ENCODE measurements around the gene COL18A1. TPM values are rescaled to one million over a fixed set of nuclear protein-coding genes. Genes with fewer than 3 reads are reported as not detected.

The COL18A1 gene
- total and polyA plus RNA-seq, 7 experiments from 2014 or later, result 7.0 to 89.8 (median 15.4) TPM

DNA sequence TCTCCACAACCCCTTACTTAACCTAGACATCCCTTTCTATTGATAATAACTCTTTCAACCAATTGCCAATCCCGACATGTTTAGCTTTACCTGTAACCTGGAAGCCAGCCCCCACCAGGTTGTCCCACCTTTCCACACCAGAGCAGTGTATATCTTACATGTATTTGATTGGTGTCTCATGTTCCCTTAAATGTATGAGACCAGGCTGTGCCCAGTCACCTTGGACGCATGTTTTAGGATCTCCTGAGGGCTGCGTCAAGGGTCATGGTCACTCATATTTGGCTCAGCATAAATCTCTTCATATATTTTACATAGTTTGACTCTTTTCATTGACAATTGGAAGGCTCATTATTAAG lies 142.6 kb downstream of the COL18A1 start:
- intact Hi-C loops (cut with micrococcal nuclease), result no loop called here
- Mint-ChIP-seq H3K27me3 (no peaks in the 10 kb centered on the region), H3K36me3 (no peaks in the 10 kb centered on the region), H3K9me3 (no peaks in the 10 kb centered on the region), H3K27ac (peak overlapping the region in 8 of 9 donors; percentile 10 to 74 (median 45)), H3K4me3 (peak overlapping the region in 1 of 10 donors; percentile 21), H3K4me1 (peaks cover 28 to 45% (median 33%) of the 10 kb centered on the region in 7 donors)
- no peaks in the 10 kb centered on the region for H3K9me3 ChIP-seq (ENCODE audit: control insufficient read depth in 2 of 3, low read length in 3 of 3)
- ATAC-seq (no peak), DNase-seq (no peak)
- peaks cover 24 to 30% of the 10 kb centered on the region in 2 donors for H3K4me1 ChIP-seq (ENCODE audit: control insufficient read depth in 2 of 2, insufficient read depth in 2 of 2, low read length in 2 of 2)
- POLR2A ChIA-PET, result no interaction called here
- H3K36me3 ChIP-seq (ENCODE audit: control insufficient read depth in 2 of 3, insufficient read depth in 3 of 3, low read length in 3 of 3), result no peaks in the 10 kb centered on the region
- H3K27ac ChIP-seq (ENCODE audit: low read depth, low read length), result no peak overlapping the region
- H3K4me3 ChIP-seq (ENCODE audit: low read length), result no peak overlapping the region
- no peaks in the 10 kb centered on the region for H3K27me3 ChIP-seq (ENCODE audit: control insufficient read depth in 2 of 2, insufficient read depth in 2 of 2, low read length in 2 of 2)
- CTCF ChIA-PET, result interaction anchor here (1.1 kb wide), 1 partner anchor 74 kb away, joined by 3 read pairs; no protein-coding TSS in a partner anchor

DNA sequence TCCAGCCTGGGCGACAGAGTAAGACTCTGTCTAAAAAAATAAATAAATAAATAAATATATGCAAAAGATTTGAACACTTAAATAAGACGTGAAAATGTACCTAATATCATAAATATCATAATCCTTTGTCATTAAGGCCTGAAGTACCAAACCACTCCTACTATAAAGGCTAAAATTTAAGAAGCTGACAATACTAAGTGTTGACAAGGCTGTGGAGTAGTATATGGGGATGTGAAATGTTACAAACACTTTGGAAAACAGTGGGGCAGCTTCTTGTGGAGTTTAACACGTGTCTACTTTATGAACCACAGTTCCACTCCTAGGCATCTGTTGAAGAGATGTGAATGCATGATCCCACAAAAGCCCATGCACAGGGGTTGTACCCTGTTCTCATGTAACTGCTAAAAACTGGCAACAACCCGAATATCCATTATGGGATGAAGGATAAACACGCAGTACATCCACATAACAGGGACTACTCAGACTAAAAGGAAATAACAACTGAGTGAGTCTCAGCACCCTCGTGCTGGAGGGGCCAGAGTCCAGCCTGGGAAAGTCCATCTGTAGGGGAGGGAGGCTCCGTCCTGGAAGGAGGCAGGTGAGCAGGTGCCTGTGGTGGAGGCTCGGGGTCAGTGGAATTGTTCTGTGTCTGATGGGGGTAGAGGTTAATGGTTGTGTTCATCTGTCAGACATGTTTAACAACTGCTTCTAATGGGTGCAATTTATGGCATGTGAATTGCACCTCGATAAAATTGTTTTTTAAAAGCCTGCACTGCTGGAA lies 143.9 kb downstream of the COL18A1 start:
- DNase-seq (no peak), ATAC-seq (no peak)
- Histone ChIP-seq H3K4me1 (ENCODE audit: control insufficient read depth in 2 of 2, insufficient read depth in 2 of 2, low read length in 2 of 2) (peaks cover 19 to 23% of the 10 kb centered on the region in 2 donors), H3K4me3 (ENCODE audit: low read length) (no peak overlapping the region), H3K36me3 (ENCODE audit: control insufficient read depth in 2 of 3, insufficient read depth in 3 of 3, low read length in 3 of 3) (no peaks in the 10 kb centered on the region), H3K27me3 (ENCODE audit: control insufficient read depth in 2 of 2, insufficient read depth in 2 of 2, low read length in 2 of 2) (no peaks in the 10 kb centered on the region), H3K9me3 (ENCODE audit: control insufficient read depth in 2 of 3, low read length in 3 of 3) (no peaks in the 10 kb centered on the region), H3K27ac (ENCODE audit: low read depth, low read length) (no peak overlapping the region)
- H3K36me3 Mint-ChIP-seq, result no peaks in the 10 kb centered on the region
- POLR2A ChIA-PET, result interaction anchor here (0.7 kb wide), 1 partner anchor 39 kb away, joined by 3 read pairs; no protein-coding TSS in a partner anchor
- H3K27ac Mint-ChIP-seq, result peak overlapping the region; percentile 78 to 93 (median 90)
- CTCF ChIA-PET, result no interaction called here
- peaks cover 28 to 49% (median 36%) of the 10 kb centered on the region in 7 donors for H3K4me1 Mint-ChIP-seq
- no peaks in the 10 kb centered on the region for H3K27me3 Mint-ChIP-seq
- peak overlapping the region in 9 of 10 donors; percentile 50 to 83 (median 64) for H3K4me3 Mint-ChIP-seq
- H3K9me3 Mint-ChIP-seq, result no peaks in the 10 kb centered on the region
- intact Hi-C loops (cut with micrococcal nuclease), result no loop called here

DNA sequence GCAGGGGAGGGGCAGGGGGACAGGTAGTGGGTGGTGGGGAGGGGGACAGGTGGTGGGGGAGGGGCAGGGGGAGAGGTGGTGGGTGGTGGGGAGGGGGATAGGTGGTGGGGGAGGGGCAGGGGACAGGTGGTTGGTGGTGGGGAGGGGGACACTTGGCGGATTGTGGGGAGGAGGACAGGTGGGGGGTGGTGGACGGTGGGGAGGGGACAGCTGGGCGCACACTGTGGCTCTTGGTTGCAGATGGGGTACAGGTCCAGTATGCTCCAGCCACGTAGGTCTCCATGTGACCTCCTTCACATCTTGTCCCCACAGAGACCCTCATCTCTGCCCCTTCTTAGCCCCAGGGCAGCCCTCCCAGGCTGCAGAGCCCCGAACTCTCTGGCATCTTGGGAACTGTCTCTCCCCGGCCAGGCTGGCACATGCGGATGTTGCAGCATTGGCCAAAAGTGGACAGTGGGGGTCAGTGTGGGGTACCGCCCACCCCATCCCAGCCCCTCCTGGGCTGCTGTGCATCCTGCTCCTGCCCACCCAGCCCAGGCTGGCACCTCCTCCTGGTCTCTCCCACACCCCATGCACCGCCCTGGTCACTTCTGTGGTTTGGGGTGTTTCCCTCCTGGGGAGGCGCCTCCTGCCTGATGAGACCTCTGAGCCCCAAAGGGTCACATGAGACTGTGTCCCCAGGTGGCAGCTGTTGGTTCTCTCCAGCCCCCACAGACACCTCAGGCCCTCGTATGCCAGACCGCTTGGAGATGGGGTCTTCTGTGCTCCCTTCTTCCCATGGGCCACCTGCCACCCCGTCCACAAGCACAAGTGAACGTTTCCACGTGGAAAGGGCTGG lies 144.9 kb downstream of the COL18A1 start:
- ChIA-PET POLR2A (interaction anchor here (0.6 to 1.6 kb wide), 2 partner anchors 66 to 70 kb away, joined by 3 to 4 read pairs; no protein-coding TSS in a partner anchor), CTCF (no interaction called here)
- H3K27ac ChIP-seq (ENCODE audit: low read depth, low read length), result peak overlapping the region; percentile 64
- no peaks in the 10 kb centered on the region for H3K36me3 Mint-ChIP-seq
- H3K4me3 Mint-ChIP-seq, result peak overlapping the region; percentile 68 to 94 (median 85)
- H3K4me1 ChIP-seq (ENCODE audit: control insufficient read depth in 2 of 2, insufficient read depth in 2 of 2, low read length in 2 of 2), result peaks cover 19 to 23% of the 10 kb centered on the region in 2 donors
- H3K27me3 ChIP-seq (ENCODE audit: control insufficient read depth in 2 of 2, insufficient read depth in 2 of 2, low read length in 2 of 2), result no peaks in the 10 kb centered on the region
- ATAC-seq (no peak), DNase-seq (no peak)
- no peaks in the 10 kb centered on the region for H3K9me3 ChIP-seq (ENCODE audit: control insufficient read depth in 2 of 3, low read length in 3 of 3)
- H3K36me3 ChIP-seq (ENCODE audit: control insufficient read depth in 2 of 3, insufficient read depth in 3 of 3, low read length in 3 of 3), result no peaks in the 10 kb centered on the region
- H3K4me3 ChIP-seq (ENCODE audit: low read length), result peak overlapping the region; percentile 26
- intact Hi-C loops (cut with micrococcal nuclease), result loop anchor here (5.0 kb wide), 1 partner anchor 217 kb away; no protein-coding TSS in a partner anchor
- H3K27ac Mint-ChIP-seq, result peak overlapping the region; percentile 91 to 99 (median 97)
- no peaks in the 10 kb centered on the region for H3K27me3 Mint-ChIP-seq
- H3K4me1 Mint-ChIP-seq, result peaks cover 28 to 54% (median 41%) of the 10 kb centered on the region in 7 donors
- H3K9me3 Mint-ChIP-seq, result peaks cover 0 to 3% (median 0%) of the 10 kb centered on the region in 11 donors

DNA sequence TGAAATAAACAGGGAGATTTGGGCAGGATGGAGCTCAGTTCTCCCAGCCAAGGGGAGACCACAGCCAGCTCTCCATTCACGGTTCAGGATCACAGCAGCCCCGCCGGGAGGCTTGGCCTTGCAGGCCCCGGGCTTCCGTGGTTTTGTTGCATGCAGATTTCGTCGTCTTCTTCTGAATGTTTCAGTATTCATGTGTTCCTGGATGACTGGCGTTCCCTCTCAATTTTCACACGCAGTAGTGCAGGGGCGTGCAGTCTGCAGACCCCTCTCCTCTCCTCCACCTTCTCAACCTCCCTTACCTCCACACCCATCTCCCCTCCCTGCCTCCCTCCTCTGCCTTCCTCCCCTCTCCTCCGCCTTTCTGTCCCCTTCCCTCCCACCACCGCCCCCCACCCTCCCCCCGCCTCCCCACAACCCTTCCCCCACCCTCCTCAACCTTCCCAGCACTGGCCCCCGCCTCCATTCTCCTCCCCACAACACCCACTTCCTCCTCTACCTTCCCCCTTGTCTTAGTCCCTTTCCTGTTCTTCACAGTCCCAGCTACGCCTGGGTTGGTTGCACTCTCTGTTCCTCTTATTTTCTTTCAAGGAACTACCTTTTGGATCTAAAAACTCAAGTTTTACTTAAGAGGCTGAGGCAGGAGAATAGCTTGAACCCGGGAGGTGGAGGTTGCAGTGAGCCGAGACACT lies 145.7 kb downstream of the COL18A1 start:
- H3K27ac Mint-ChIP-seq, result peak overlapping the region; percentile 91 to 99 (median 97)
- Histone ChIP-seq H3K27me3 (ENCODE audit: control insufficient read depth in 2 of 2, insufficient read depth in 2 of 2, low read length in 2 of 2) (no peaks in the 10 kb centered on the region), H3K36me3 (ENCODE audit: control insufficient read depth in 2 of 3, insufficient read depth in 3 of 3, low read length in 3 of 3) (no peaks in the 10 kb centered on the region), H3K4me3 (ENCODE audit: low read length) (peak overlapping the region; percentile 42), H3K4me1 (ENCODE audit: control insufficient read depth in 2 of 2, insufficient read depth in 2 of 2, low read length in 2 of 2) (peaks cover 19 to 24% of the 10 kb centered on the region in 2 donors), H3K9me3 (ENCODE audit: control insufficient read depth in 2 of 3, low read length in 3 of 3) (no peaks in the 10 kb centered on the region), H3K27ac (ENCODE audit: low read depth, low read length) (peak overlapping the region; percentile 64)
- no peaks in the 10 kb centered on the region for H3K36me3 Mint-ChIP-seq
- ATAC-seq (peak; percentile 60), DNase-seq (peak in 6 of 9 donors; percentile 28 to 66 (median 40))
- ChIA-PET CTCF (no interaction called here), POLR2A (interaction anchor here (0.6 to 1.6 kb wide), 5 partner anchors 14 to 745 kb away, joined by 3 to 4 read pairs (median 3); no protein-coding TSS in a partner anchor)
- peaks cover 28 to 55% (median 41%) of the 10 kb centered on the region in 7 donors for H3K4me1 Mint-ChIP-seq
- H3K4me3 Mint-ChIP-seq, result peak overlapping the region; percentile 74 to 95 (median 86)
- intact Hi-C loops (cut with micrococcal nuclease), result loop anchor here (1.0 to 5.0 kb wide), 3 partner anchors 8 to 217 kb away; partner anchors contain the start of gene SLC19A1 (in 2 of the 2)
- H3K27me3 Mint-ChIP-seq, result no peaks in the 10 kb centered on the region
- peaks cover 0 to 3% (median 0%) of the 10 kb centered on the region in 11 donors for H3K9me3 Mint-ChIP-seq

DNA sequence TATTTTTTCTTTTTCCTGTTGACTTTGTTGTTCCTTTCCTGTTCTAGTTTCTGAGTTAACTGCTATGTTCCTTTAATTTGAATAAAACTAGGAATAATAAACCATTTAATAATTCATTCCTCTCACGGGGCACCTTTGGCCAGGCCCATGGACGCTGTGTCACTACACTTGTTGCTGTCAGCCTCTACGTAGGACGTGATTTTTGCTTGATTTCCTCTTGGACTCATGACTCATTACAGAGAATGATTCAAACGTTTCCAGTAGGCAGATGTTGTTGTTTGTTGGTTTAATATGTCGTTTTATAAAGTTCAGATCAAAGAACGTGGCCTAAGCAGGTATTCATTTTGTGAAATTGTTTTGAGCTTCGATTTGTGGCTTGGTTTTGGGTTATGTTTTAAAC lies 146.4 kb downstream of the COL18A1 start:
- peaks cover 28 to 55% (median 41%) of the 10 kb centered on the region in 7 donors for H3K4me1 Mint-ChIP-seq
- no peaks in the 10 kb centered on the region for H3K27me3 ChIP-seq (ENCODE audit: control insufficient read depth in 2 of 2, insufficient read depth in 2 of 2, low read length in 2 of 2)
- no peaks in the 10 kb centered on the region for H3K36me3 Mint-ChIP-seq
- ChIA-PET CTCF (no interaction called here), POLR2A (interaction anchor here (0.6 to 1.6 kb wide), 3 partner anchors 14 to 278 kb away, joined by 3 to 4 read pairs (median 4); no protein-coding TSS in a partner anchor)
- no peaks in the 10 kb centered on the region for H3K9me3 ChIP-seq (ENCODE audit: control insufficient read depth in 2 of 3, low read length in 3 of 3)
- peak overlapping the region; percentile 42 for H3K4me3 ChIP-seq (ENCODE audit: low read length)
- no peaks in the 10 kb centered on the region for H3K36me3 ChIP-seq (ENCODE audit: control insufficient read depth in 2 of 3, insufficient read depth in 3 of 3, low read length in 3 of 3)
- peak overlapping the region; percentile 74 to 95 (median 86) for H3K4me3 Mint-ChIP-seq
- intact Hi-C loops (cut with micrococcal nuclease), result loop anchor here (1.0 to 5.0 kb wide), 3 partner anchors 9 to 216 kb away; partner anchors contain the start of gene SLC19A1 (in 2 of the 2)
- H3K4me1 ChIP-seq (ENCODE audit: control insufficient read depth in 2 of 2, insufficient read depth in 2 of 2, low read length in 2 of 2), result peaks cover 24 to 26% of the 10 kb centered on the region in 2 donors
- peak in 2 of 9 donors; percentile 21 to 41 for DNase-seq
- peak overlapping the region; percentile 58 for H3K27ac ChIP-seq (ENCODE audit: low read depth, low read length)
- peaks cover 0 to 3% (median 0%) of the 10 kb centered on the region in 11 donors for H3K9me3 Mint-ChIP-seq
- H3K27me3 Mint-ChIP-seq, result no peaks in the 10 kb centered on the region
- H3K27ac Mint-ChIP-seq, result peak overlapping the region; percentile 91 to 99 (median 97)
- ATAC-seq, result peak; percentile 43
